Measurements from ENCODE around the gene PEX5L.
"Not testable (repeated sequence)": the region's sequence is repeated elsewhere in the genome, so short reads cannot be mapped to it uniquely, and the experiment has no call there.

The PEX5L gene

GRCh38 chr3:179796421-179796820 is 240.3 kb downstream of the PEX5L start:
- FAIRE-seq (no peak), DNase-seq (ENCODE audit: insufficient read length, low spot score) (no peak)

GRCh38 chr3:179794355-179794754 is 242.4 kb downstream of the PEX5L start:
- no peak for DNase-seq (ENCODE audit: insufficient read length, low spot score)
- FAIRE-seq, result no peak

- no peak for FAIRE-seq
- DNase-seq (ENCODE audit: insufficient read length, low spot score), result no peak
These were observed 244.9 kb downstream of the PEX5L start for GRCh38 chr3:179791793-179792192.

- no peak for FAIRE-seq
- no peak for DNase-seq (ENCODE audit: insufficient read length, low spot score)
These were observed 247.7 kb downstream of the PEX5L start for GRCh38 chr3:179788996-179789395.

GRCh38 chr3:179782841-179783240 is 253.9 kb downstream of the PEX5L start:
- not testable (repeated sequence) for FAIRE-seq; DNase-seq (ENCODE audit: insufficient read length, low spot score)

GRCh38 chr3:179775416-179776122 is 261.2 kb downstream of the PEX5L start:
- no peak for DNase-seq (ENCODE audit: insufficient read length, low spot score)
- no peak for FAIRE-seq

- FAIRE-seq, result no peak
- DNase-seq (ENCODE audit: insufficient read length, low spot score), result no peak
These were observed 264.4 kb downstream of the PEX5L start for GRCh38 chr3:179772297-179772696.

GRCh38 chr3:179771797-179772196 is 264.9 kb downstream of the PEX5L start:
- FAIRE-seq, result no peak
- DNase-seq (ENCODE audit: insufficient read length, low spot score), result no peak

- FAIRE-seq, result no peak
- no peak for DNase-seq (ENCODE audit: insufficient read length, low spot score)
These were observed 267.1 kb downstream of the PEX5L start for GRCh38 chr3:179769411-179770247.

- FAIRE-seq (no peak), DNase-seq (ENCODE audit: insufficient read length, low spot score) (no peak)
These were observed 268.7 kb downstream of the PEX5L start for GRCh38 chr3:179768080-179768479.

- FAIRE-seq, result no peak
- DNase-seq (ENCODE audit: insufficient read length, low spot score), result no peak
These were observed 270.2 kb downstream of the PEX5L start for GRCh38 chr3:179766416-179767133.

- DNase-seq (ENCODE audit: insufficient read length, low spot score) (no peak), FAIRE-seq (no peak)
These were observed 271.3 kb downstream of the PEX5L start for GRCh38 chr3:179765396-179765795.

- FAIRE-seq (no peak), DNase-seq (ENCODE audit: insufficient read length, low spot score) (no peak)
These were observed 275.8 kb downstream of the PEX5L start for GRCh38 chr3:179760944-179761343.

GRCh38 chr3:179750720-179751328 is 285.9 kb downstream of the PEX5L start:
- FAIRE-seq (peak; percentile 31), DNase-seq (ENCODE audit: insufficient read length, low spot score) (no peak)

GRCh38 chr3:179745716-179746115 is 291.0 kb downstream of the PEX5L start:
- DNase-seq (ENCODE audit: insufficient read length, low spot score) (no peak), FAIRE-seq (no peak)

GRCh38 chr3:179745079-179745478 is 291.7 kb downstream of the PEX5L start:
- no peak for DNase-seq (ENCODE audit: insufficient read length, low spot score)
- no peak for FAIRE-seq

Data from GM19239 (cell line).